ENCODE data around the gene RET.

The RET gene

GRCh38 chr10:43050011-43050410, 26.9 kb upstream of the RET start:
- no peak for DNase-seq (ENCODE audit: low read depth)
- no peak for TF ChIP-seq CTCF (conservative IDR thresholded peaks at IDR 0.05; ENCODE audit: low read depth, low read length)
- H3K4me3 ChIP-seq (ENCODE audit: low read length) = no peak overlapping the region

- TF ChIP-seq CTCF (conservative IDR thresholded peaks at IDR 0.05; ENCODE audit: low read depth, low read length) = no peak
- no peak for DNase-seq (ENCODE audit: low read depth)
- no peak overlapping the region for H3K4me3 ChIP-seq (ENCODE audit: low read length)
Observed at GRCh38 chr10:43053825-43054224, 23.0 kb upstream of the RET start.

- DNase-seq (ENCODE audit: low read depth) = no peak
- TF ChIP-seq CTCF (conservative IDR thresholded peaks at IDR 0.05; ENCODE audit: low read depth, low read length) = no peak
Observed at GRCh38 chr10:43054593-43054992, 22.3 kb upstream of the RET start.

GRCh38 chr10:43055217-43055616, 21.7 kb upstream of the RET start:
- TF ChIP-seq CTCF (conservative IDR thresholded peaks at IDR 0.05; ENCODE audit: low read depth, low read length) = no peak
- H3K4me3 ChIP-seq (ENCODE audit: low read length) = no peak overlapping the region
- no peak for DNase-seq (ENCODE audit: low read depth)

More at GRCh38 chr10:43054593-43054992, 22.3 kb upstream of the RET start:
- H3K4me3 ChIP-seq (ENCODE audit: low read length) = no peak overlapping the region

- no peak for TF ChIP-seq CTCF (conservative IDR thresholded peaks at IDR 0.05; ENCODE audit: low read depth, low read length)
- DNase-seq (ENCODE audit: low read depth) = no peak
- H3K4me3 ChIP-seq (ENCODE audit: low read length) = no peak overlapping the region
Observed at GRCh38 chr10:43055991-43056567, 20.8 kb upstream of the RET start.

- no peak overlapping the region for H3K4me3 ChIP-seq (ENCODE audit: low read length)
- no peak for TF ChIP-seq CTCF (conservative IDR thresholded peaks at IDR 0.05; ENCODE audit: low read depth, low read length)
- no peak for DNase-seq (ENCODE audit: low read depth)
Observed at GRCh38 chr10:43056568-43057011, 20.3 kb upstream of the RET start.

- no peak overlapping the region for H3K4me3 ChIP-seq (ENCODE audit: low read length)
- TF ChIP-seq CTCF (conservative IDR thresholded peaks at IDR 0.05; ENCODE audit: low read depth, low read length) = no peak
- no peak for DNase-seq (ENCODE audit: low read depth)
Observed at GRCh38 chr10:43057231-43057711, 19.6 kb upstream of the RET start.
